ENCODE results near the gene ORC1.
"Not testable (repeated sequence)": the region's sequence is repeated elsewhere in the genome, so short reads cannot be mapped to it uniquely, and the experiment has no call there.

Gene ORC1

DNA sequence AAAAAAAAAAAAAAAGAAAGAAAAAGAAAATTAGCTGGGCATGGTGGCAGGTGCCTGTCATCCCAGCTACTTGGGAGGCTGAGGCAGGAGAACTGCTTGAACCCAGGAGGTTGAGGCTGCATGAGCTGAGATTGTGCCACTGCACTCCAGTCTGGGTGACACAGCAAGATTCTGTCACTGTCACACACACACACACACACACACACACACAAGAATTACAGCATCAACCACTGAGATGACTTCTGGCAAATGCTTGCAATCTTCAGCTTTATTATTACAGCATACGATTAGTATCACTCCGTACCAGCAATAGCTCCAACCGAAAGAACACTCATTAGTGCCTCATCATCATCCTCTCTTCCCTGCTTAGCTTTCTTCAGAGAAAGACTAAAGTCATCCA, 4.6 kb downstream of the ORC1 start:
- H3K27ac ChIP-seq (ENCODE audit: low read length) = no peak overlapping the region
- H3K36me3 ChIP-seq (ENCODE audit: control insufficient read depth, insufficient read depth, low read length) = peaks cover 18% of the 10 kb centered on the region; the same call in 1 of the 2 replicates
- no peak overlapping the region for H3K4me3 ChIP-seq (ENCODE audit: low read length)
- H3K27me3 ChIP-seq (ENCODE audit: control insufficient read depth, insufficient read depth, low read length) = no peaks in the 10 kb centered on the region
- H3K4me1 ChIP-seq (ENCODE audit: control insufficient read depth, insufficient read depth, low read length) = no peaks in the 10 kb centered on the region
- DNase-seq (ENCODE audit: low read depth, low spot score) = no peak
- no CpG with 5 or more reads among the region's 3 CpGs for WGBS (ENCODE audit: insufficient coverage, insufficient read length)
- no peaks in the 10 kb centered on the region for H3K9me3 ChIP-seq (ENCODE audit: control insufficient read depth, insufficient read depth, low read length)

DNA sequence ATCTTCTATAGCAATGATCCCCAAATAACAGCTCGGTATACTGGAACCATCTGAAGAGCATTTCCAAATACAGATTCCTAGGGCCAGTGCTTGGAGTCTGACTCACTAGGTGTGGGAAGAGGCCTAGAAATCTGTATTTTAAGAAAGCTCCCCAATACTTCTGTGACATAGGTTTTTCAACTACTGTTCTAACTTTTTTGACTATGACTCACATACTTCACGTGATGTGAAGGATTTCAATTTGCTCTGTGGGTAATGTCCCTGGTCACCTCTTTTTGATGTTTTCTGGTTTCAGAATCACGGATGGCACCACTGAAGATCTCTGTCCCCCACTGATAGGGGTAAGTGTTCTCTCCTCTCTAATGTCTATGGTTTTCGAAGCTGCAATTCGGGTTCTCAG, 11.0 kb downstream of the ORC1 start:
- H3K4me3 ChIP-seq (ENCODE audit: low read length) = no peak overlapping the region
- no CpG with 5 or more reads among the region's 5 CpGs for WGBS (ENCODE audit: insufficient coverage, insufficient read length)
- no peaks in the 10 kb centered on the region for H3K27me3 ChIP-seq (ENCODE audit: control insufficient read depth, insufficient read depth, low read length)
- H3K9me3 ChIP-seq (ENCODE audit: control insufficient read depth, insufficient read depth, low read length) = no peaks in the 10 kb centered on the region
- H3K36me3 ChIP-seq (ENCODE audit: control insufficient read depth, insufficient read depth, low read length) = peaks cover 32% of the 10 kb centered on the region; the same call in 1 of the 2 replicates
- no peak for DNase-seq (ENCODE audit: low read depth, low spot score)
- H3K27ac ChIP-seq (ENCODE audit: low read length) = no peak overlapping the region
- no peaks in the 10 kb centered on the region for H3K4me1 ChIP-seq (ENCODE audit: control insufficient read depth, insufficient read depth, low read length)

DNA sequence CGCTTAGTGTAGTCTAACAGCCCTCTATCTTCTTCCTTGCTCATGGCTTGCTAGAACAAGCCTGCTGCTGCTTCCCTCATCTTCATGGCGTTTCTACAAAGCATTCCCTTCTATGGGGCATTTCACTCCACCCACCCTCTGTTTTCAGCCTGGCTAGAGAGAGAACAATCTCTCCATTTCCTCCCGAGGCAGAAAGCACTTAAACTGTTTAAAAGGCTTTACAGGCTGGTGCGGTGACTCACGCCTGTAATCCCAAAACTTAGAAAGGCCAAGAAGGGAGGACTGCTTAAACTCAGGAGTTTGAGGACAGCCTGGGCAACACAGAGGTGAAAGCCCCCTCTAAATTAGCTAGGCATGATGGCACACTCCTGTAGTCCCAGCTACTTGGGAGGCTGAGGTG, 17.8 kb downstream of the ORC1 start:
- Histone ChIP-seq H3K36me3 (ENCODE audit: control insufficient read depth, insufficient read depth, low read length) (peaks cover 48% of the 10 kb centered on the region), H3K4me1 (ENCODE audit: control insufficient read depth, insufficient read depth, low read length) (no peaks in the 10 kb centered on the region), H3K27ac (ENCODE audit: low read length) (no peak overlapping the region), H3K27me3 (ENCODE audit: control insufficient read depth, insufficient read depth, low read length) (no peaks in the 10 kb centered on the region), H3K9me3 (ENCODE audit: control insufficient read depth, insufficient read depth, low read length) (no peaks in the 10 kb centered on the region), H3K4me3 (ENCODE audit: low read length) (no peak overlapping the region)
- WGBS (ENCODE audit: insufficient coverage, insufficient read length) = no CpG with 5 or more reads among the region's 5 CpGs
- DNase-seq (ENCODE audit: low read depth, low spot score) = no peak

DNA sequence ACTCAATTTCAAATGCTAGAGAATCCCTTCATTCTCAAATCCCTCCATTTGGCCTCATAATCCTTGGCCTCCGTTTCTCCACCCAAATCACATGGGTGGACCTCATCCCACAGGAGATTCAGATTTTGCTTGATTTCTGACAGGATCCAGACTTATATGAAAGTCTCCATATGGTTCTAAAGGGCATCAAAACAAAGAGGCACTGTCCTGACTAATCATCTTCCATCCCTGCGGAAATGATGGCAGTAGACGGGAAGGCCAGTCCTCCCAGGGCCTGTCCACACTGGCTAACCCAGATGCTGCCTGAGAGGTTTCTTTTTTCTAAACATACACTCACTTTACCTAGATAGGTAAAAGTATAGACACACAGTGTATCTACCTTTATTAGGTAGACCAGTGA, 18.8 kb downstream of the ORC1 start:
- Histone ChIP-seq H3K27me3 (ENCODE audit: control insufficient read depth, insufficient read depth, low read length) (no peaks in the 10 kb centered on the region), H3K9me3 (ENCODE audit: control insufficient read depth, insufficient read depth, low read length) (no peaks in the 10 kb centered on the region), H3K4me3 (ENCODE audit: low read length) (no peak overlapping the region), H3K4me1 (ENCODE audit: control insufficient read depth, insufficient read depth, low read length) (no peaks in the 10 kb centered on the region), H3K36me3 (ENCODE audit: control insufficient read depth, insufficient read depth, low read length) (peaks cover 56% of the 10 kb centered on the region), H3K27ac (ENCODE audit: low read length) (no peak overlapping the region)
- DNase-seq (ENCODE audit: low read depth, low spot score) = no peak
- WGBS (ENCODE audit: insufficient coverage, insufficient read length) = no CpG with 5 or more reads among the region's 3 CpGs

DNA sequence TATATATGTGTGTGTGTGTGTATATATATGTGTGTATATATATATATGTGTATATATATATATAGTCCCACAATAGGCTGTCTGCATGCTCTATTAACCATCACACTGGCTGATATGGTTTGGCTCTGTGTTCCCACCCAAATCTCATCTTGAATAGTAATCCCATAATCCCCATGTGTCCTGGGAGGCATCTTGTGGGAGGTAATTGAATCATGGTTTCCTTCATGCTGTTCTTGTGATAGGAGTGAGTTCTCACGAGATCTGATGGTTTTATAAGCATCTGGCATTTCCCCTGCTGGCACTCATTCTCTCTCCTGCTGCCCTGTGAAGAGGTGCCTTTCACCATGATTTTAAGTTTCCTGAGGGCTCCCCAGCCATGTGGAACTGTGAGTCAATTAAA, 34.4 kb downstream of the ORC1 start:
- DNase-seq (ENCODE audit: low read depth, low spot score); H3K9me3 ChIP-seq (ENCODE audit: control insufficient read depth, insufficient read depth, low read length); H3K27ac ChIP-seq (ENCODE audit: low read length); H3K4me1 ChIP-seq (ENCODE audit: control insufficient read depth, insufficient read depth, low read length); H3K27me3 ChIP-seq (ENCODE audit: control insufficient read depth, insufficient read depth, low read length); H3K4me3 ChIP-seq (ENCODE audit: low read length): not testable (repeated sequence)
- peaks cover 13% of the 10 kb centered on the region for H3K36me3 ChIP-seq (ENCODE audit: control insufficient read depth, insufficient read depth, low read length)
- no CpG with 5 or more reads among the region's 1 CpG for WGBS (ENCODE audit: insufficient coverage, insufficient read length)

DNA sequence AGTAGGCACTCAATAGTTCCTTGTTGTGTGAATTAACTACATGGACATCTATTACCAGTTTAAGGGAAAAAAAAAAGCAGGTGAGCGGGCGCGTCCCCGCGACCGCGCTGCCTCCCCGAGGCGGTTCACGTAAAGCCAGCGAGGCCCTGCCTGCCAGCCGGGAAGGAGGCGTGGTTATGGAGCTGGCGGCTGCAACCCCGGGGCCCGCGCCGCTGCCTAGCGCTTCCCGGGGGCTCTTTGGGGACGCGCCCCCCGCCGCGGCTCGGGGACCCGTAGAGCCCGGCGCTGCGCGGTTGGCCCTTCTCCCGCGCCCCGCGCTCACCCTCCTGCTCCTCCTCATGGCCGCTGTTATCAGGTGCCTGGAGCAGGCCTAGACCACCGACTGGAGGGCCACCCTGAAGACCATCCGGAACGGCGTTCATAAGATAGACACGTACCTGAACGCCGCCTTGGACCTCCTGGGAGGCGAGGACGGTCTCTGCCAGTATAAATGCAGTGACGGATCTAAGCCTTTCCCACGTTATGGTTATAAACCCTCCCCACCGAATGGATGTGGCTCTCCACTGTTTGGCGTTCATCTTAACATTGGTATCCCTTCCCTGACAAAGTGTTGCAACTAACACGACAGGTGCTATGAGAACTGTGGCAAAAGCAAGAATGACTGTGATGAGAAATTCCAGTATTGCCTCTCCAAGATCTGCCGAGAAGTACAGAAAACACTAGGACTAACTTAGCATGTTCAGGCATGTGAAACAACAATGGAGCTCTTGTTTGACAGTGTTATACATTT, 35.6 kb downstream of the ORC1 start:
- no CpG with 5 or more reads among the region's 51 CpGs for WGBS (ENCODE audit: insufficient coverage, insufficient read length)
- H3K36me3 ChIP-seq (ENCODE audit: control insufficient read depth, insufficient read depth, low read length) = peaks cover 8% of the 10 kb centered on the region
- no peak for DNase-seq (ENCODE audit: low read depth, low spot score)
- no peaks in the 10 kb centered on the region for H3K9me3 ChIP-seq (ENCODE audit: control insufficient read depth, insufficient read depth, low read length)
- no peaks in the 10 kb centered on the region for H3K27me3 ChIP-seq (ENCODE audit: control insufficient read depth, insufficient read depth, low read length)
- peak overlapping the region; percentile 70; the same call in 1 of the 2 replicates for H3K4me3 ChIP-seq (ENCODE audit: low read length)
- no peak overlapping the region for H3K27ac ChIP-seq (ENCODE audit: low read length)
- H3K4me1 ChIP-seq (ENCODE audit: control insufficient read depth, insufficient read depth, low read length) = peaks cover 4% of the 10 kb centered on the region; the same call in 1 of the 2 replicates

DNA sequence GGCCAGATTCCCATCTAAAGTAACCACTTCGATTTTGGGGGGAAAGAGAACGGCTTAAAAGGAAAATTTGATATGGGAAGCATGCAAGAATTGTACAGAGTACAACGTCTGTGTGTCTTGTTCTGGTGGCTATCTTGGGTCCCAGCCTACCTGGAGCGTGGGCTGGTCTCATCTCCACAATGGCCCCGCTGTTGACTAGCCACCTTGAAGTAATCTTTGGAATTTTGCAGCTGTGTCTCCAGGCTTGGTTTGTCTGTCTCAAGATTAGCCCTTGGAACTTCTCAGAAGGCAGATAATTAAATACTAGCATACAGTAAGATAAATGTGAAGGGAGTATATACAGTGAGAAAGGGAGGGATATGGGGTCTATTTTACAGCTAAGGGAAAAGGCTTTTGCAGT, 37.0 kb downstream of the ORC1 start:
- DNase-seq (ENCODE audit: low read depth, low spot score) = no peak
- Histone ChIP-seq H3K4me1 (ENCODE audit: control insufficient read depth, insufficient read depth, low read length) (peaks cover 4% of the 10 kb centered on the region; the same call in 1 of the 2 replicates), H3K4me3 (ENCODE audit: low read length) (no peak overlapping the region), H3K27me3 (ENCODE audit: control insufficient read depth, insufficient read depth, low read length) (no peaks in the 10 kb centered on the region), H3K27ac (ENCODE audit: low read length) (no peak overlapping the region), H3K9me3 (ENCODE audit: control insufficient read depth, insufficient read depth, low read length) (no peaks in the 10 kb centered on the region), H3K36me3 (ENCODE audit: control insufficient read depth, insufficient read depth, low read length) (no peaks in the 10 kb centered on the region)
- WGBS (ENCODE audit: insufficient coverage, insufficient read length) = no CpG with 5 or more reads among the region's 5 CpGs

DNA sequence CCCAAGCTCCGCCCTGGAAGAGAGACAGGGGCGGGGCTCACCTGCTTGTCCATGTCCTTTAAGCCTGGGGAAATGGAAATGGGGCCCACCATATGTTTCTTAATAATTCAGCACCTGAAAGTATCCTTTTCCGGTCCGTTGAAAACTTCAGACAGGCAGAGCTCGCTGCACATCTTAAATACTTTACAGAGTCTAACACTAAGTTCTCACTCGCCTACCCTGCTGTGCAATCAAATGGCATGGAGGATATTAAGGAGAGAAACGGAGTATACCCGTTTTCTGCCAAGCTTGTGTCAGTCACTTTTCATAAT, 37.8 kb downstream of the ORC1 start:
- H3K27ac ChIP-seq (ENCODE audit: low read length) = no peak overlapping the region
- peaks cover 4% of the 10 kb centered on the region; the same call in 1 of the 2 replicates for H3K4me1 ChIP-seq (ENCODE audit: control insufficient read depth, insufficient read depth, low read length)
- no peaks in the 10 kb centered on the region for H3K27me3 ChIP-seq (ENCODE audit: control insufficient read depth, insufficient read depth, low read length)
- DNase-seq (ENCODE audit: low read depth, low spot score) = no peak
- H3K4me3 ChIP-seq (ENCODE audit: low read length) = peak overlapping the region; percentile 64; the same call in 1 of the 2 replicates
- H3K9me3 ChIP-seq (ENCODE audit: control insufficient read depth, insufficient read depth, low read length) = no peaks in the 10 kb centered on the region
- WGBS (ENCODE audit: insufficient coverage, insufficient read length) = no CpG with 5 or more reads among the region's 8 CpGs
- H3K36me3 ChIP-seq (ENCODE audit: control insufficient read depth, insufficient read depth, low read length) = no peaks in the 10 kb centered on the region

DNA sequence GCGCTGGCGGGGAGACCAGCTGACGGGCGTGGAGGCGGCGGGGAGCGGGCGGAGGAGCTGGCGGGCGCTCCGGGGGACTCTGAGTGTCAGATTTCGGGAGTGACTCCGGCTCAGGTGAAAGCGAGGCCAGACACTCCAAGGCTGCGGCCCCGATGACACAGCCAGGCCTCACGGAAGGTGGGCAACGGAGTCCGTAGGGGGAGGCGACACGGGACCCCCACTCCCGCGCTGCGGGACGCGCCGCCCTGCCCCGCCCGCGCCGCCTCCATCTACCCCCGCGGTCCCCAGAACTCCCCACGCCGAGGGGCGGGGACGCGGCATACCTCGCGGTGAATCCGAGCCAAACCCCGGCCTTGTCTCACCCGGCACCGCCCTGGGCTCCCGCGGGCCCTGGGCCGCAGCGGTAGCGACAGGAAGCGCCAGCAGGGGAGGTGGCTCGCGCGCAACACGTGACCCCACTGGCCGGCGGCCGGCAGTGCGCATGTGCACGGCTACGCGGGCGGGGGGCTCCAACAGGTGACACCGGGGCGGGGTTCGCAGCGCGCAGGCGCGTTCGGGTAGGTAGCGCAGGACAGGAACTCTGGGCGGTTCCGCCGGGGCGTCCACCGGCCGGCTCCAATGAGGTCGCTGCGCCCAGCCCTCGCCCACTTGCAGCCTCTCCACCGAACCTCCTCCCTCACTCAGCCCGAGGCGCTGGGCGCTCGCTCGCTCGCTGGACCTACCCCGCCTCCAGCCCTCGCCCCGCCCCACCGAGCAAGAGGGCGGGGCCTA, 38.3 kb downstream of the ORC1 start, which contains the start of gene CC2D1B:
Gene CC2D1B (minus strand): TSS at position 460 of the 771 bp plus-strand sequence. CDS start 1,585 bp downstream, outside the sequence.
- Histone ChIP-seq H3K4me3 (ENCODE audit: low read length) (peak within 1 kb of the TSS; percentile 64), H3K4me1 (ENCODE audit: control insufficient read depth, insufficient read depth, low read length) (peaks cover 4% of the 10 kb centered on the region; the same call in 1 of the 2 replicates)
- WGBS (ENCODE audit: insufficient coverage, insufficient read length) = no CpG with 5 or more reads among the region's 92 CpGs

DNA sequence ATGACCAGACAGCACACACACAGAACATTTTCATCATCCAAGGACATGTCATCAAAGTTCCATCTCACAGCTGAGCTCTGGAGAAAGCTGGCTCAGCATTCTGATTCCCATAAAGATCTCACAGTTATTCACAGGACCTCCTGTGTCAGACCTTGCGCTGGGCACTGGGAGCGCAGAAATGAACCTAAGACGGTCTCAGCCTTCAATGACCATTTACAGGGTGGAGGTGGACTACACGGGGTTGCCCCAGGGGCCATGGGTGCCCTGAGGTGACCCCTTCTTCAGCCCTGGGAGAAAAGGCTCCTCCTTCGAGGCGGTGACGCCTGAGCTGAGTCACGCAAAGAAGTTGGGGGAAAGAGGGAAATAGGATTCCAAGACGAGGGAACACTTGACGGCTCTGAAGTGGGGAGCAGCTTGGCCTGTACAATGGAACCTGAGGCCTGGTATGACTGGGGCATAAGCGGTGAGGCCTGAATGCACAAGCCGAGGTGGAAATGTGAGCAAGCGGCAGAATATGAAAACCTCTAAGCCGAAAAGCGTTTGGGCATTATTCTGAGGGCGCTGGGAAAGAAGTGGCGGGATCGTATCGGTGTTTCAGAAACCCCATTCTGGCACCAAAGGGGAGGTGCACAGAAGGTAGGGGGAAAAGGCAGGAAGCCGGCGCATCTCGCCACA, 39.0 kb downstream of the ORC1 start:
- Histone ChIP-seq H3K36me3 (ENCODE audit: control insufficient read depth, insufficient read depth, low read length) (peaks cover 6% of the 10 kb centered on the region), H3K27ac (ENCODE audit: low read length) (no peak overlapping the region), H3K27me3 (ENCODE audit: control insufficient read depth, insufficient read depth, low read length) (no peaks in the 10 kb centered on the region), H3K9me3 (ENCODE audit: control insufficient read depth, insufficient read depth, low read length) (no peaks in the 10 kb centered on the region), H3K4me3 (ENCODE audit: low read length) (peak overlapping the region; percentile 64), H3K4me1 (ENCODE audit: control insufficient read depth, insufficient read depth, low read length) (peaks cover 4% of the 10 kb centered on the region; the same call in 1 of the 2 replicates)
- no CpG with 5 or more reads among the region's 22 CpGs for WGBS (ENCODE audit: insufficient coverage, insufficient read length)
- DNase-seq (ENCODE audit: low read depth, low spot score) = no peak

More for the DNA sequence above, 38.3 kb downstream of the ORC1 start, which contains the start of gene CC2D1B:
- Histone ChIP-seq H3K27me3 (ENCODE audit: control insufficient read depth, insufficient read depth, low read length) (no peaks in the 10 kb centered on the region), H3K27ac (ENCODE audit: low read length) (no peak within 1 kb of the TSS), H3K36me3 (ENCODE audit: control insufficient read depth, insufficient read depth, low read length) (peaks cover under 1% of the 10 kb centered on the region; the same call in 1 of the 2 replicates), H3K9me3 (ENCODE audit: control insufficient read depth, insufficient read depth, low read length) (no peaks in the 10 kb centered on the region)
- DNase-seq (ENCODE audit: low read depth, low spot score) = peak; percentile 97

Data from iPS DF 6.9 (cell line).